GM12878 (cell line): Measurements from ENCODE around the gene MYOM3. TPM values are rescaled to one million over a fixed set of nuclear protein-coding genes. Genes with fewer than 3 reads are reported as not detected.

Experiments
- ATAC-seq: fragments of 200-7000 bp; cut with Tn5 transposase; 3 replicates; pipeline ENCODE4 v1.9.1; 2020; ENCODE audit warnings: mild to moderate bottlenecking, moderate library complexity
- BruUV-seq: library from RNA; stranded (reverse); fragments of 400-500 nt; replicated peaks from 2 replicates; lab custom pipeline; 2021; lab: Mats Ljungman, UMichigan
- CTCF ChIA-PET: fragments of 300-600 bp; sonication (Branson Sonifier 250); formaldehyde crosslinking; extraction: SDS; loops from one replicate; lab custom pipeline; 2021; ENCODE audit warnings: inconsistent platforms; lab: Yijun Ruan, JAX
- POLR2A ChIA-PET: fragments of 350-600 bp; formaldehyde crosslinking; extraction: SDS; loops from one replicate; lab custom pipeline; 2021; ENCODE audit warnings: inconsistent platforms; lab: Charles Lee
- RAD21 ChIA-PET: fragments of 300-600 bp; sonication (Branson Sonifier 250); formaldehyde crosslinking; loops from one replicate; lab custom pipeline; 2023; ENCODE audit warnings: antibody characterized with exemption; ENCODE audit not compliant: unreplicated experiment; lab: Charles Lee
- SMC1A ChIA-PET: fragments of 300-600 bp; sonication (Branson Sonifier 250); formaldehyde crosslinking; loops from one replicate; lab custom pipeline; 2023; ENCODE audit not compliant: unreplicated experiment, uncharacterized antibody; lab: Charles Lee
- DNase-seq: peaks from one replicate; pipeline ENCODE4 v3.0.0-alpha.2; 2011; ENCODE audit warnings: low read depth, low spot score
- FAIRE-seq: peaks from 3 replicates; lab custom pipeline; 2011; peaks lifted over from hg19 to GRCh38; lab: Jason Lieb, UNC
- H2AFZ ChIP-seq: 2 replicates; pipeline ENCODE4 v1.6.0; 2011; ENCODE audit warnings: low read depth, low read length, control low read depth; ENCODE audit not compliant: control insufficient read depth
- H3K27ac ChIP-seq: 2 replicates; pipeline ENCODE4 v1.5.1; 2011; ENCODE audit warnings: control low read depth; ENCODE audit not compliant: control insufficient read depth, insufficient read depth
- H3K27me3 ChIP-seq, 2 experiments: replicated peaks in 1 of 2; 2 replicates each; pipeline versions ENCODE4 v1.6.0 to v1.6.1; 2011; ENCODE audit warnings: low read length in 1 of 2; ENCODE audit not compliant: control insufficient read depth in 2 of 2, insufficient read depth in 2 of 2
- H3K36me3 ChIP-seq, 2 experiments: 2 replicates each; pipeline ENCODE4 v1.5.1; 2011; ENCODE audit warnings: low read length in 1 of 2; ENCODE audit not compliant: control insufficient read depth in 2 of 2, insufficient read depth in 2 of 2
- H3K4me1 ChIP-seq: 2 replicates; pipeline ENCODE4 v1.6.1; 2011; ENCODE audit warnings: mild to moderate bottlenecking, low read length, moderate library complexity, mixed read lengths; ENCODE audit not compliant: control insufficient read depth, insufficient read depth
- H3K4me2 ChIP-seq: 2 replicates; pipeline ENCODE4 v1.6.0; 2011; ENCODE audit warnings: control low read depth; ENCODE audit not compliant: control insufficient read depth, insufficient read depth
- H3K4me3 ChIP-seq: fragments of 200-600 bp; sonication (generic); 2 replicates; pipeline ENCODE4 v1.5.1; 2016
- H3K79me2 ChIP-seq: 2 replicates; pipeline ENCODE4 v1.6.0; 2011; ENCODE audit warnings: low read length; ENCODE audit not compliant: control insufficient read depth, insufficient read depth
- H3K9ac ChIP-seq: 2 replicates; pipeline ENCODE4 v1.8.0; 2011; ENCODE audit warnings: low read length, control low read depth, mixed read lengths; ENCODE audit not compliant: control insufficient read depth, insufficient read depth
- H3K9me3 ChIP-seq: replicated peaks from 3 replicates; pipeline ENCODE4 v1.5.1; 2011; ENCODE audit warnings: mild to moderate bottlenecking, low read length; ENCODE audit not compliant: control insufficient read depth, insufficient read depth
- H4K20me1 ChIP-seq: 2 replicates; pipeline ENCODE4 v1.6.0; 2011; ENCODE audit not compliant: control insufficient read depth, insufficient read depth
- ATF3 ChIP-seq: IDR thresholded peaks from 2 replicates; pipeline ENCODE4 v1.6.1; 2011; ENCODE audit warnings: low read depth, mild to moderate bottlenecking, low read length, moderate library complexity, borderline replicate concordance; ENCODE audit errors: extremely low read depth
- CHD4 ChIP-seq: fragments of 200-600 bp; sonication (generic); IDR thresholded peaks from 2 replicates; pipeline ENCODE4 v1.6.1; 2016; ENCODE audit warnings: mild to moderate bottlenecking
- ELK1 ChIP-seq: IDR thresholded peaks from 2 replicates; pipeline ENCODE4 v1.6.1; 2012; ENCODE audit warnings: low read depth, low read length, improper control_type of control experiment
- ESRRA ChIP-seq: IDR thresholded peaks from 2 replicates; pipeline ENCODE4 v1.6.1; 2012; ENCODE audit warnings: mild to moderate bottlenecking, low read length, improper control_type of control experiment
- HDAC2 ChIP-seq: fragments of 200-600 bp; sonication (generic); IDR thresholded peaks from 2 replicates; pipeline ENCODE4 v1.6.1; 2017
- HDAC6 ChIP-seq: fragments of 200-600 bp; sonication (generic); IDR thresholded peaks from one replicate; pipeline ENCODE4 v1.8.0; 2017; ENCODE audit warnings: antibody characterized with exemption; ENCODE audit not compliant: unreplicated experiment
- IRF5 ChIP-seq: fragments of 450-650 bp; IDR thresholded peaks from 2 replicates; pipeline ENCODE4 v1.6.1; 2017; ENCODE audit warnings: borderline replicate concordance
- MXI1 ChIP-seq: fragments of 150-350 bp; IDR thresholded peaks from 2 replicates; pipeline ENCODE4 v1.6.1; 2011; ENCODE audit warnings: low read depth, mild to moderate bottlenecking, inconsistent platforms, low read length, improper control_type of control experiment
- PKNOX1 ChIP-seq: fragments of 450-650 bp; IDR thresholded peaks from 2 replicates; pipeline ENCODE4 v1.6.1; 2016; ENCODE audit warnings: mild to moderate bottlenecking
- POLR2A ChIP-seq: IDR thresholded peaks from 2 replicates; pipeline ENCODE4 v1.6.1; 2011; ENCODE audit warnings: low read depth, mild to moderate bottlenecking, low read length
- SMAD5 ChIP-seq: IDR thresholded peaks from 2 replicates; pipeline ENCODE4 v1.6.1; 2016; ENCODE audit warnings: antibody characterized with exemption, low read depth
- SMC3 ChIP-seq: IDR thresholded peaks from 2 replicates; pipeline ENCODE4 v1.6.1; 2011; ENCODE audit warnings: low read length, improper control_type of control experiment, borderline replicate concordance
- SP1 ChIP-seq: IDR thresholded peaks from one replicate; pipeline ENCODE4 v1.6.1; 2011; ENCODE audit warnings: low read depth, low read length
- SPI1 ChIP-seq: IDR thresholded peaks from 2 replicates; pipeline ENCODE4 v1.6.1; 2011; ENCODE audit warnings: low read depth, mild to moderate bottlenecking, low read length, moderate library complexity, borderline replicate concordance; ENCODE audit not compliant: insufficient read depth
- SRF ChIP-seq, 2 experiments: IDR thresholded peaks; 2 replicates each; pipeline ENCODE4 v1.6.1; 2011; ENCODE audit warnings: low read depth in 2 of 2, low read length in 2 of 2, mild to moderate bottlenecking in 1 of 2, moderate library complexity in 1 of 2
- SUZ12 ChIP-seq: fragments of 200-600 bp; sonication (generic); IDR thresholded peaks from one replicate; pipeline ENCODE4 v1.6.1; 2018; ENCODE audit warnings: antibody characterized with exemption, mild to moderate bottlenecking; ENCODE audit not compliant: unreplicated experiment
- ZNF274 ChIP-seq: IDR thresholded peaks from one replicate; pipeline ENCODE4 v1.8.0; 2011; ENCODE audit not compliant: insufficient read length, insufficient read depth
- ZNF384 ChIP-seq: IDR thresholded peaks from 2 replicates; pipeline ENCODE4 v1.6.1; 2012; ENCODE audit warnings: low read depth, mild to moderate bottlenecking, low read length, improper control_type of control experiment, borderline replicate concordance
- ZZZ3 ChIP-seq: IDR thresholded peaks from 2 replicates; pipeline ENCODE4 v1.6.1; 2011; ENCODE audit warnings: low read depth; ENCODE audit not compliant: control insufficient read depth, insufficient read length
- WGBS: methylation state at CpG from one replicate; pipeline ENCODE4 v1.1.6; 2016; ENCODE audit warnings: low lambda C conversion rate; ENCODE audit not compliant: insufficient replicate concordance, insufficient coverage; ENCODE audit errors: missing lambda C conversion rate; 5-methylcytosine and 5-hydroxymethylcytosine counted together
- in situ Hi-C: fragments of 300-500 bp; cut with MboI; formaldehyde crosslinking; loops from 9 replicates; pipeline ENCODE4 v1.14.3; 2018; ENCODE audit warnings: mixed read lengths
- intact Hi-C: fragments of 100-400 bp; cut with micrococcal nuclease; formaldehyde crosslinking; loops from one replicate; pipeline ENCODE4 v1.14.2; 2022; ENCODE audit not compliant: unreplicated experiment
- polyA plus RNA-seq, 11 experiments: library from polyadenylated mRNA; depleted of rRNA in 4 of 11; unstranded in 6 of 11; stranded (reverse) in 5 of 11; fragments of >200 nt; fragmentation: Nextera tagmentation in 4 of 11; fragmentation: Illumina TruSeq in 1 of 11; extraction: Ambion mirVana in 4 of 11; extraction: Trizol in 1 of 11; gene quantifications; 1 replicate in 1 of 11; 2 replicates in 10 of 11; pipeline versions ENCODE4 v1.2.1 to v1.2.3, GENCODE V29; 2011 to 2016; ENCODE audit warnings: inconsistent platforms in 2 of 11, missing spikeins in 2 of 11, low read depth in 1 of 11
- total RNA-seq, 4 experiments: library from RNA; depleted of rRNA in 3 of 4; stranded (reverse); fragments of >200 nt in 3 of 4; fragmentation: Illumina TruSeq in 1 of 4; extraction: Trizol in 1 of 4; gene quantifications; 2 replicates each; pipeline versions ENCODE4 v1.2.1 to v1.2.3, GENCODE V29; 2013 to 2021

MYOM3 gene
- total and polyA plus RNA-seq, 10 of the 15 experiments (the other 5 are each of a cell fraction or from before 2014, with no cell fraction given): 0.06 TPM; not detected in 9

- no peak overlapping the region for H2AFZ ChIP-seq
- H3K79me2 ChIP-seq: no peaks in the 10 kb centered on the region
- 36% methylated on average over 13 of the region's 14 CpGs for WGBS
- no peak overlapping the region for H3K9ac ChIP-seq
- no peak for FAIRE-seq
- BruUV-seq: no TSS peak
- TF ChIP-seq ZNF274: no peak
- TF ChIP-seq SMC3: no peak
- no peak for TF ChIP-seq ZNF384
- no peak for TF ChIP-seq IRF5
- TF ChIP-seq MXI1: no peak
- no peak for TF ChIP-seq ATF3
- TF ChIP-seq SPI1: no peak
- TF ChIP-seq PKNOX1: no peak
- no peak for TF ChIP-seq ELK1
- TF ChIP-seq SMAD5: no peak
- no peak for TF ChIP-seq POLR2A
- no peak for TF ChIP-seq SRF (IDR thresholded peaks at IDR 0.05; ENCODE audit: low read depth in 2 of 2, low read length in 2 of 2)
- no peak for TF ChIP-seq HDAC2
- no peak for TF ChIP-seq HDAC6
- TF ChIP-seq SUZ12: no peak
- TF ChIP-seq SP1: no peak
- no peak for TF ChIP-seq ZZZ3
- TF ChIP-seq CHD4: no peak
- no peak for TF ChIP-seq ESRRA
- TF ChIP-seq, all 136 proteins: peak for 0
- intact Hi-C loops: no loop called here
- Histone ChIP-seq H3K9me3 (no peaks in the 10 kb centered on the region), H4K20me1 (no peaks in the 10 kb centered on the region), H3K4me1 (no peaks in the 10 kb centered on the region), H3K27me3 (no peaks in the 10 kb centered on the region; a peak in 3 of 4 replicates), H3K4me2 (no peak overlapping the region), H3K4me3 (no peak overlapping the region), H3K36me3 (no peaks in the 10 kb centered on the region), H3K27ac (no peak overlapping the region)
- SMC1A ChIA-PET: no interaction called here
- no peak for DNase-seq
- CTCF ChIA-PET: interaction anchor here (0.6 to 1.4 kb wide), 3 partner anchors 51 to 168 kb away, joined by 3 read pairs; no protein-coding TSS in a partner anchor
- RAD21 ChIA-PET: interaction anchor here (0.6 kb wide), 1 partner anchor 246 kb away, joined by 3 read pairs; no protein-coding TSS in a partner anchor
- in situ Hi-C loops: no loop called here
- no peak for ATAC-seq
- POLR2A ChIA-PET: no interaction called here
These were observed 1.2 kb downstream of the MYOM3 start for GRCh38 chr1:24110642-24111261.
